WTC11 (cell line): ENCODE measurements around the gene CCS. TPM values are rescaled to one million over a fixed set of nuclear protein-coding genes. Genes with fewer than 3 reads are reported as not detected.
A peak's percentile ranks its signal among the peaks of the same experiment; 100 is the strongest.

Experiments used
- ATAC-seq: fragments of 200-7000 bp; cut with Tn5 transposase; 2 replicates; pipeline ENCODE4 v1.10.0; 2021; ENCODE audit warnings: mild to moderate bottlenecking, moderate library complexity
- CTCF ChIA-PET: fragments of 300-600 bp; sonication (Branson Sonifier 250); formaldehyde crosslinking; loops from one replicate; lab custom pipeline; 2021; ENCODE audit warnings: antibody characterized with exemption; lab: Charles Lee
- POLR2A ChIA-PET: fragments of 350-600 bp; sonication (Branson Sonifier 250); formaldehyde crosslinking; loops from one replicate; lab custom pipeline; 2021; ENCODE audit warnings: antibody characterized with exemption; lab: Charles Lee
- DNase-seq: peaks from one replicate; pipeline ENCODE4 v3.0.0; 2021; ENCODE audit warnings: low spot score
- H3K27ac Mint-ChIP-seq: 2 replicates; pipeline ENCODE4 v1.8.0; 2021; ENCODE audit warnings: mixed read lengths
- H3K27me3 Mint-ChIP-seq: 2 replicates; pipeline ENCODE4 v1.8.0; 2021; ENCODE audit warnings: low read depth, mild to moderate bottlenecking, moderate library complexity, mixed read lengths
- H3K36me3 Mint-ChIP-seq: 2 replicates; pipeline ENCODE4 v1.8.0; 2021; ENCODE audit warnings: mixed read lengths
- H3K4me1 Mint-ChIP-seq: 2 replicates; pipeline ENCODE4 v1.8.0; 2022; ENCODE audit warnings: mixed read lengths
- H3K4me3 Mint-ChIP-seq: 2 replicates; pipeline ENCODE4 v1.8.0; 2021; ENCODE audit warnings: mild to moderate bottlenecking, moderate library complexity, mixed read lengths
- H3K9me3 Mint-ChIP-seq: 2 replicates; pipeline ENCODE4 v1.8.0; 2021; ENCODE audit warnings: mixed read lengths
- ATF3 ChIP-seq: sonication (generic); formaldehyde crosslinking; conservative IDR thresholded peaks from 2 replicates; pipeline ENCODE4 v1.8.1; 2022; ENCODE audit warnings: mild to moderate bottlenecking, missing genetic modification reagents
- CREM ChIP-seq: sonication (generic); formaldehyde crosslinking; IDR thresholded peaks from 2 replicates; pipeline ENCODE4 v1.8.1; 2022; ENCODE audit warnings: mild to moderate bottlenecking, missing genetic modification reagents, moderate library complexity
- E2F1 ChIP-seq: sonication (generic); formaldehyde crosslinking; IDR thresholded peaks from 2 replicates; pipeline ENCODE4 v1.8.0; 2022; ENCODE audit warnings: mild to moderate bottlenecking, missing genetic modification reagents
- E2F4 ChIP-seq: sonication (generic); formaldehyde crosslinking; IDR thresholded peaks from 2 replicates; pipeline ENCODE4 v1.8.1; 2022; ENCODE audit warnings: low read depth, mild to moderate bottlenecking, moderate library complexity, missing genetic modification reagents, borderline replicate concordance
- ETV6 ChIP-seq: sonication (generic); formaldehyde crosslinking; IDR thresholded peaks from 2 replicates; pipeline ENCODE4 v1.8.1; 2022; ENCODE audit warnings: mild to moderate bottlenecking, missing genetic modification reagents
- FOXJ3 ChIP-seq: sonication (generic); formaldehyde crosslinking; IDR thresholded peaks from 2 replicates; pipeline ENCODE4 v1.9.0; 2021; ENCODE audit warnings: missing genetic modification reagents, mild to moderate bottlenecking, borderline replicate concordance
- FOXK1 ChIP-seq: sonication (generic); formaldehyde crosslinking; IDR thresholded peaks from 2 replicates; pipeline ENCODE4 v1.8.0; 2022; ENCODE audit warnings: mild to moderate bottlenecking, moderate library complexity, missing genetic modification reagents
- HMGXB4 ChIP-seq: sonication (generic); formaldehyde crosslinking; IDR thresholded peaks from 2 replicates; pipeline ENCODE4 v1.8.1; 2023; ENCODE audit warnings: mild to moderate bottlenecking, moderate library complexity, missing genetic modification reagents
- JUN ChIP-seq: sonication (generic); formaldehyde crosslinking; IDR thresholded peaks from 2 replicates; pipeline ENCODE4 v1.8.0; 2023; ENCODE audit warnings: mild to moderate bottlenecking, missing genetic modification reagents
- MAX ChIP-seq: sonication (generic); formaldehyde crosslinking; IDR thresholded peaks from 2 replicates; pipeline ENCODE4 v1.8.0; 2022; ENCODE audit warnings: mild to moderate bottlenecking, missing genetic modification reagents
- NR3C1 ChIP-seq: sonication (generic); formaldehyde crosslinking; conservative IDR thresholded peaks from 2 replicates; pipeline ENCODE4 v1.8.1; 2023; ENCODE audit warnings: low read depth, mild to moderate bottlenecking, missing genetic modification reagents
- PRDM15 ChIP-seq: sonication (generic); formaldehyde crosslinking; IDR thresholded peaks from 2 replicates; pipeline ENCODE4 v1.8.0; 2022; ENCODE audit warnings: missing genetic modification reagents
- SMAD4 ChIP-seq: sonication (generic); formaldehyde crosslinking; IDR thresholded peaks from 2 replicates; pipeline ENCODE4 v1.8.0; 2022; ENCODE audit warnings: mild to moderate bottlenecking, missing genetic modification reagents
- SOX15 ChIP-seq: fragments of 250-450 bp; sonication (Bioruptor Pico); IDR thresholded peaks from 2 replicates; pipeline ENCODE4 v1.9.0; 2021; ENCODE audit warnings: mild to moderate bottlenecking
- TCF7 ChIP-seq: sonication (generic); formaldehyde crosslinking; IDR thresholded peaks from 2 replicates; pipeline ENCODE4 v1.8.0; 2022; ENCODE audit warnings: mild to moderate bottlenecking, low read depth, missing genetic modification reagents, moderate library complexity
- TP53 ChIP-seq: sonication (generic); formaldehyde crosslinking; IDR thresholded peaks from 2 replicates; pipeline ENCODE4 v1.8.1; 2023; ENCODE audit warnings: mild to moderate bottlenecking, missing genetic modification reagents
- ZBTB21 ChIP-seq: sonication (generic); formaldehyde crosslinking; IDR thresholded peaks from 2 replicates; pipeline ENCODE4 v1.8.1; 2023; ENCODE audit warnings: mild to moderate bottlenecking, missing genetic modification reagents, borderline replicate concordance
- ZNF121 ChIP-seq: sonication (generic); formaldehyde crosslinking; IDR thresholded peaks from 2 replicates; pipeline ENCODE4 v1.8.0; 2023; ENCODE audit warnings: missing genetic modification reagents
- ZNF219 ChIP-seq: sonication (generic); formaldehyde crosslinking; IDR thresholded peaks from 2 replicates; pipeline ENCODE4 v1.8.0; 2023; ENCODE audit warnings: missing genetic modification reagents, mild to moderate bottlenecking, borderline replicate concordance
- ZNF317 ChIP-seq: sonication (generic); formaldehyde crosslinking; IDR thresholded peaks from 2 replicates; pipeline ENCODE4 v1.8.1; 2023; ENCODE audit warnings: low read depth, mild to moderate bottlenecking, moderate library complexity, missing genetic modification reagents, borderline replicate concordance
- ZNF425 ChIP-seq: fragments of 250-450 bp; sonication (Bioruptor Pico); conservative IDR thresholded peaks from 2 replicates; pipeline ENCODE4 v1.9.0; 2021; ENCODE audit warnings: mild to moderate bottlenecking
- ZNF671 ChIP-seq: fragments of 250-450 bp; sonication (Bioruptor Pico); IDR thresholded peaks from 2 replicates; pipeline ENCODE4 v1.8.0; 2021; ENCODE audit warnings: mild to moderate bottlenecking
- total RNA-seq: library from RNA; stranded (reverse); gene quantifications from 3 replicates; pipeline ENCODE4 v1.2.3, GENCODE V29; 2021

CCS gene
- total RNA-seq, 1 experiment from 2014 or later: 35.9 TPM

GRCh38 chr11:66569076-66569475, 23.9 kb upstream of the CCS start:
- TF ChIP-seq CREM (CRISPR knock-in tag) (no peak), ZNF317 (CRISPR knock-in tag) (no peak), SMAD4 (CRISPR knock-in tag) (no peak), NR3C1 (CRISPR knock-in tag) (no peak), TP53 (CRISPR knock-in tag) (no peak), TCF7 (CRISPR knock-in tag) (no peak), JUN (CRISPR knock-in tag) (no peak), ETV6 (CRISPR knock-in tag) (no peak), HMGXB4 (CRISPR knock-in tag) (no peak), ZNF671 (CRISPR knock-in tag) (no peak), SOX15 (CRISPR knock-in tag) (no peak), E2F1 (CRISPR knock-in tag) (no peak), ZNF219 (CRISPR knock-in tag) (no peak), ZBTB21 (CRISPR knock-in tag) (no peak), ZNF425 (CRISPR knock-in tag) (no peak), FOXK1 (CRISPR knock-in tag) (no peak)
- TF ChIP-seq, all 79 proteins: peak for 0
- Mint-ChIP-seq H3K4me3 (no peak overlapping the region), H3K4me1 (peaks cover 21% of the 10 kb centered on the region), H3K27ac (peak overlapping the region; percentile 48; the same call in 1 of the 2 replicates), H3K36me3 (peaks cover 9% of the 10 kb centered on the region), H3K9me3 (peaks cover 10% of the 10 kb centered on the region), H3K27me3 (peaks cover 18% of the 10 kb centered on the region)
- POLR2A ChIA-PET: no interaction called here
- CTCF ChIA-PET: interaction anchor here (1.2 to 3.9 kb wide), 6 partner anchors 10 to 109 kb away, joined by 3 to 23 read pairs (median 5); partner anchors contain the start of genes CCDC87, CCS and RBM4B
- DNase-seq: no peak
- ATAC-seq: no peak

GRCh38 chr11:66570079-66570849, 22.7 kb upstream of the CCS start:
- DNase-seq (no peak), ATAC-seq (peak; percentile 70)
- H3K4me3 Mint-ChIP-seq: no peak overlapping the region
- peaks cover 28% of the 10 kb centered on the region for H3K27me3 Mint-ChIP-seq
- POLR2A ChIA-PET: no interaction called here
- peaks cover 22% of the 10 kb centered on the region for H3K9me3 Mint-ChIP-seq
- peak overlapping the region; percentile 94 for H3K27ac Mint-ChIP-seq
- peaks cover 21% of the 10 kb centered on the region for H3K4me1 Mint-ChIP-seq
- peaks cover 21% of the 10 kb centered on the region for H3K36me3 Mint-ChIP-seq
- CTCF ChIA-PET: interaction anchor here (0.5 to 3.9 kb wide), 6 partner anchors 11 to 841 kb away, joined by 3 to 23 read pairs (median 4); partner anchors contain the start of genes CCDC87, CCS and RBM4B
- TF ChIP-seq MAX (CRISPR knock-in tag): no peak
- no peak for TF ChIP-seq PRDM15 (CRISPR knock-in tag)
- TF ChIP-seq FOXJ3 (CRISPR knock-in tag): no peak
- TF ChIP-seq SOX15 (CRISPR knock-in tag): no peak
- TF ChIP-seq ATF3 (CRISPR knock-in tag): no peak
- no peak for TF ChIP-seq E2F4 (CRISPR knock-in tag)
- no peak for TF ChIP-seq ZNF121
- no peak for TF ChIP-seq JUN (CRISPR knock-in tag)
